DOHH2 (cell line): ENCODE data around the gene B4GALT3.

Experiments used
- H3F3A ChIP-seq: fragments of 200-600 bp; sonication (generic), shearing (Covaris generic); 2 replicates; pipeline ENCODE4 v1.6.0; 2016; ENCODE audit warnings: antibody characterized with exemption, mild to moderate bottlenecking; ENCODE audit not compliant: control insufficient read depth, insufficient read depth
- H3K27ac ChIP-seq: fragments of 200-600 bp; sonication (generic); 2 replicates; pipeline ENCODE4 v1.5.1; 2014; ENCODE audit warnings: low read depth, mild to moderate bottlenecking, low read length, moderate library complexity
- H3K27me3 ChIP-seq: fragments of 200-600 bp; sonication (generic); 2 replicates; pipeline ENCODE4 v1.6.1; 2014; ENCODE audit warnings: mild to moderate bottlenecking, low read length, mixed read lengths; ENCODE audit not compliant: control insufficient read depth
- H3K36me3 ChIP-seq: fragments of 200-600 bp; sonication (generic); 2 replicates; pipeline ENCODE4 v1.6.1; 2014; ENCODE audit warnings: mild to moderate bottlenecking, low read length, moderate library complexity, mixed read lengths; ENCODE audit not compliant: control insufficient read depth
- H3K4me1 ChIP-seq: fragments of 200-600 bp; sonication (generic); 2 replicates; pipeline ENCODE4 v1.6.1; 2014; ENCODE audit warnings: mild to moderate bottlenecking, low read length, mixed read lengths; ENCODE audit not compliant: control insufficient read depth
- H3K4me2 ChIP-seq: fragments of 200-600 bp; sonication (generic); 2 replicates; pipeline ENCODE4 v1.6.0; 2014; ENCODE audit warnings: mild to moderate bottlenecking, low read length, moderate library complexity
- H3K4me3 ChIP-seq: fragments of 200-600 bp; sonication (generic); 2 replicates; pipeline ENCODE4 v1.5.1; 2014; ENCODE audit warnings: mild to moderate bottlenecking, low read length, mixed read lengths
- H3K79me2 ChIP-seq: fragments of 200-600 bp; sonication (generic); 2 replicates; pipeline ENCODE4 v1.6.1; 2014; ENCODE audit warnings: mild to moderate bottlenecking, low read length, mixed read lengths; ENCODE audit not compliant: control insufficient read depth
- H3K9me2 ChIP-seq: fragments of 200-600 bp; sonication (generic); replicated peaks from 2 replicates; pipeline ENCODE4 v1.6.1; 2014; ENCODE audit warnings: mild to moderate bottlenecking, low read length, mixed read lengths; ENCODE audit not compliant: control insufficient read depth
- H3K9me3 ChIP-seq: fragments of 200-600 bp; sonication (generic); 2 replicates; pipeline ENCODE4 v1.6.1; 2014; ENCODE audit warnings: antibody characterized with exemption, low read length, mixed read lengths; ENCODE audit not compliant: control insufficient read depth, insufficient read depth
- H4K20me1 ChIP-seq: fragments of 200-600 bp; sonication (generic); 2 replicates; pipeline ENCODE4 v1.6.0; 2014; ENCODE audit warnings: low read depth, mild to moderate bottlenecking, antibody characterized with exemption, low read length, moderate library complexity; ENCODE audit not compliant: control insufficient read depth, insufficient read depth
- CTCF ChIP-seq: fragments of 200-600 bp; sonication (generic); IDR thresholded peaks from one replicate; pipeline ENCODE4 v1.5.1; 2014; ENCODE audit warnings: antibody characterized with exemption, mild to moderate bottlenecking, low read depth, low read length; ENCODE audit not compliant: poor library complexity, severe bottlenecking
- EZH2phosphoT487 ChIP-seq: fragments of 200-600 bp; sonication (generic); IDR thresholded peaks from 2 replicates; pipeline ENCODE4 v1.6.1; 2017; ENCODE audit warnings: borderline replicate concordance, mild to moderate bottlenecking, antibody characterized with exemption, low read length, moderate library complexity, mixed read lengths

Gene B4GALT3

GRCh38 chr1:161158316-161159010 lies 18.8 kb downstream of the B4GALT3 start:
- Histone ChIP-seq H3F3A (peaks cover 16% of the 10 kb centered on the region), H4K20me1 (no peaks in the 10 kb centered on the region), H3K4me2 (peak overlapping the region; percentile 69), H3K27ac (no peak overlapping the region), H3K4me3 (peak overlapping the region; percentile 81), H3K36me3 (peaks cover 47% of the 10 kb centered on the region), H3K9me3 (no peaks in the 10 kb centered on the region), H3K27me3 (no peaks in the 10 kb centered on the region), H3K4me1 (peaks cover 28% of the 10 kb centered on the region), H3K9me2 (no peaks in the 10 kb centered on the region), H3K79me2 (peaks cover 33% of the 10 kb centered on the region)
- TF ChIP-seq CTCF (no peak), EZH2phosphoT487 (no peak)

- Histone ChIP-seq H3K4me1 (peaks cover 32% of the 10 kb centered on the region), H3K79me2 (peaks cover 33% of the 10 kb centered on the region), H3K27ac (no peak overlapping the region), H4K20me1 (no peaks in the 10 kb centered on the region), H3K36me3 (peaks cover 42% of the 10 kb centered on the region), H3K4me2 (no peak overlapping the region), H3K9me3 (no peaks in the 10 kb centered on the region), H3K27me3 (no peaks in the 10 kb centered on the region), H3F3A (peaks cover 16% of the 10 kb centered on the region), H3K4me3 (no peak overlapping the region), H3K9me2 (no peaks in the 10 kb centered on the region)
- TF ChIP-seq EZH2phosphoT487 (no peak), CTCF (no peak)
These were observed 19.4 kb downstream of the B4GALT3 start for GRCh38 chr1:161157867-161158266.

- Histone ChIP-seq H3K27me3 (no peaks in the 10 kb centered on the region), H3K9me3 (no peaks in the 10 kb centered on the region), H3K4me1 (peaks cover 20% of the 10 kb centered on the region), H3K4me3 (peak within 1 kb of the TSS; percentile 75), H4K20me1 (no peaks in the 10 kb centered on the region), H3F3A (peaks cover 16% of the 10 kb centered on the region), H3K27ac (peak within 1 kb of the TSS; percentile 77), H3K9me2 (no peaks in the 10 kb centered on the region), H3K4me2 (peak within 1 kb of the TSS; percentile 77), H3K79me2 (peaks cover 19% of the 10 kb centered on the region), H3K36me3 (peaks cover 28% of the 10 kb centered on the region)
- TF ChIP-seq EZH2phosphoT487, result no peak
- TF ChIP-seq CTCF, result no peak
These were observed 23.5 kb downstream of the B4GALT3 start, which contains the start of gene UFC1 for GRCh38 chr1:161153682-161154337. Gene UFC1 (plus strand): TSS chr1:161153978. CDS start chr1:161153998, 20 bp downstream.
